Measurements from ENCODE around the gene ASTN1.

The ASTN1 gene

GRCh38 chr1:177106196-177106595 is 58.3 kb downstream of the ASTN1 start:
- DNase-seq (ENCODE audit: low read depth in 2 of 2) = no peak
- no peak overlapping the region for H3K4me3 ChIP-seq (replicated peaks in 1 of 2; ENCODE audit: low read depth in 2 of 2, low read length in 2 of 2)
- no peak for TF ChIP-seq CTCF (IDR thresholded peaks at IDR 0.05; ENCODE audit: low read depth, low read length)

- no peak for DNase-seq (ENCODE audit: low read depth in 2 of 2)
- no peak for TF ChIP-seq CTCF (IDR thresholded peaks at IDR 0.05; ENCODE audit: low read depth, low read length)
- H3K4me3 ChIP-seq (replicated peaks in 1 of 2; ENCODE audit: low read depth in 2 of 2, low read length in 2 of 2) = no peak overlapping the region
These were observed 61.3 kb downstream of the ASTN1 start for GRCh38 chr1:177103005-177103852.

GRCh38 chr1:177092001-177092400 is 72.5 kb downstream of the ASTN1 start:
- no peak for DNase-seq (ENCODE audit: low read depth in 2 of 2)
- TF ChIP-seq CTCF (IDR thresholded peaks at IDR 0.05; ENCODE audit: low read depth, low read length) = no peak
- no peak overlapping the region for H3K4me3 ChIP-seq (replicated peaks in 1 of 2; ENCODE audit: low read depth in 2 of 2, low read length in 2 of 2)

GRCh38 chr1:177091040-177091439 is 73.5 kb downstream of the ASTN1 start:
- DNase-seq (ENCODE audit: low read depth in 2 of 2) = peak in 1 of 2 donors; percentile 38
- H3K4me3 ChIP-seq (replicated peaks in 1 of 2; ENCODE audit: low read depth in 2 of 2, low read length in 2 of 2) = no peak overlapping the region
- TF ChIP-seq CTCF (IDR thresholded peaks at IDR 0.05; ENCODE audit: low read depth, low read length) = no peak

GRCh38 chr1:177088966-177089365 is 75.5 kb downstream of the ASTN1 start:
- DNase-seq (ENCODE audit: low read depth in 2 of 2) = no peak
- H3K4me3 ChIP-seq (replicated peaks in 1 of 2; ENCODE audit: low read depth in 2 of 2, low read length in 2 of 2) = no peak overlapping the region
- no peak for TF ChIP-seq CTCF (IDR thresholded peaks at IDR 0.05; ENCODE audit: low read depth, low read length)

GRCh38 chr1:177082855-177083693 is 81.4 kb downstream of the ASTN1 start:
- TF ChIP-seq CTCF (IDR thresholded peaks at IDR 0.05; ENCODE audit: low read depth, low read length) = no peak
- DNase-seq (ENCODE audit: low read depth in 2 of 2) = peak in 1 of 2 donors; percentile 46
- H3K4me3 ChIP-seq (replicated peaks in 1 of 2; ENCODE audit: low read depth in 2 of 2, low read length in 2 of 2) = no peak overlapping the region

Data from cardiac fibroblast (primary cell).